HL-60 (cell line): ENCODE data around the gene FBLN1.

ENCODE experiments used
- CTCF ChIP-seq: IDR thresholded peaks from one replicate; pipeline ENCODE4 v1.5.1; 2011; ENCODE audit warnings: low read length, control low read depth, inconsistent platforms; ENCODE audit not compliant: insufficient read depth
- POLR2AphosphoS5 ChIP-seq: IDR thresholded peaks from 2 replicates; pipeline ENCODE4 v1.6.1; 2012; ENCODE audit warnings: low read depth

- TF ChIP-seq CTCF (no peak), POLR2AphosphoS5 (no peak)
These were observed 125.8 kb downstream of the FBLN1 start for GRCh38 chr22:45628515-45628914.
